Measurements from ENCODE around the gene PPEF1.
"Not testable (repeated sequence)": the region's sequence is repeated elsewhere in the genome, so short reads cannot be mapped to it uniquely, and the experiment has no call there.

PPEF1 gene

GRCh38 chrX:18799911-18800310, 92.5 kb downstream of the PPEF1 start:
- DNase-seq = no peak

- no peak for DNase-seq
Measured at GRCh38 chrX:18809641-18810040, 102.2 kb downstream of the PPEF1 start.

- DNase-seq = no peak
Measured at GRCh38 chrX:18810416-18810815, 103.0 kb downstream of the PPEF1 start.

- DNase-seq = no peak
Measured at GRCh38 chrX:18825375-18825774, 117.9 kb downstream of the PPEF1 start.

- no peak for DNase-seq
Measured at GRCh38 chrX:18828832-18829404, 121.5 kb downstream of the PPEF1 start.

- DNase-seq = no peak
Measured at GRCh38 chrX:18833071-18833731, 125.8 kb downstream of the PPEF1 start.

GRCh38 chrX:18847901-18848300, 140.5 kb downstream of the PPEF1 start:
- DNase-seq = not testable (repeated sequence)

GRCh38 chrX:18855919-18856644, 148.6 kb downstream of the PPEF1 start:
- DNase-seq = peak; percentile 24

GRCh38 chrX:18856645-18856997, 149.2 kb downstream of the PPEF1 start:
- no peak for DNase-seq

GRCh38 chrX:18861511-18861910, 154.1 kb downstream of the PPEF1 start:
- DNase-seq = no peak

GRCh38 chrX:18864390-18864920, 157.0 kb downstream of the PPEF1 start:
- DNase-seq = no peak

GRCh38 chrX:18871161-18871890, 163.9 kb downstream of the PPEF1 start:
- DNase-seq = no peak

- no peak for DNase-seq
Measured at GRCh38 chrX:18871970-18872369, 164.5 kb downstream of the PPEF1 start.

- no peak for DNase-seq
Measured at GRCh38 chrX:18872621-18873020, 165.2 kb downstream of the PPEF1 start.

GRCh38 chrX:18873189-18873791, 165.8 kb downstream of the PPEF1 start:
- peak; percentile 5 for DNase-seq

- no peak for DNase-seq
Measured at GRCh38 chrX:18873836-18874235, 166.4 kb downstream of the PPEF1 start.

GRCh38 chrX:18874560-18875255, 167.3 kb downstream of the PPEF1 start:
- DNase-seq = no peak

GRCh38 chrX:18875256-18875878, 167.9 kb downstream of the PPEF1 start:
- no peak for DNase-seq

- DNase-seq = no peak
Measured at GRCh38 chrX:18877469-18877868, 170.0 kb downstream of the PPEF1 start.

Measured in suppressor macrophage treated with lipopolysaccharide for 4 hours (primary cell).